IMR-90 (cell line): ENCODE results near the gene USP14. TPM values are rescaled to one million over a fixed set of nuclear protein-coding genes. Genes with fewer than 3 reads are reported as not detected.

Experiments
- ATAC-seq: fragments of 200-7000 bp; cut with Tn5 transposase; 2 replicates; pipeline ENCODE4 v1.9.1; 2020; ENCODE audit warnings: low read depth, mild to moderate bottlenecking, moderate library complexity
- BruUV-seq: library from RNA; stranded (reverse); fragments of 400-500 nt; replicated peaks from 2 replicates; lab custom pipeline; 2021; lab: Mats Ljungman, UMichigan
- CTCF ChIA-PET: fragments of 300-600 bp; formaldehyde crosslinking; extraction: SDS; loops from one replicate; lab custom pipeline; 2021; ENCODE audit warnings: antibody characterized with exemption; lab: Yijun Ruan, JAX
- POLR2A ChIA-PET: fragments of 300-600 bp; sonication (Branson Sonifier 250); formaldehyde crosslinking; loops from one replicate; lab custom pipeline; 2022; ENCODE audit warnings: antibody characterized with exemption; ENCODE audit not compliant: unreplicated experiment; lab: Charles Lee
- DNase-seq: peaks from one replicate; pipeline ENCODE4 v3.0.0; 2013
- H2AFZ ChIP-seq: replicated peaks from 2 replicates; pipeline ENCODE3; 2013; ENCODE audit warnings: low read length, mild to moderate bottlenecking; ENCODE audit not compliant: poor library complexity
- H2AK5ac ChIP-seq: 2 replicates; pipeline ENCODE4 v1.6.1; 2013; ENCODE audit warnings: low read depth, low read length, inconsistent platforms
- H2AK9ac ChIP-seq: replicated peaks from 2 replicates; pipeline ENCODE3; 2013; ENCODE audit warnings: mild to moderate bottlenecking, low read depth, low read length, moderate library complexity; ENCODE audit not compliant: poor library complexity
- H2BK120ac ChIP-seq: 2 replicates; pipeline ENCODE4 v1.6.1; 2013; ENCODE audit warnings: low read depth, low read length, inconsistent platforms
- H2BK15ac ChIP-seq: 3 replicates; pipeline ENCODE4 v1.6.1; 2013; ENCODE audit warnings: low read depth, low read length, inconsistent platforms
- H2BK20ac ChIP-seq: 2 replicates; pipeline ENCODE4 v1.6.1; 2013; ENCODE audit warnings: low read depth, mild to moderate bottlenecking, inconsistent platforms, low read length, moderate library complexity
- H2BK5ac ChIP-seq: 2 replicates; pipeline ENCODE4 v1.6.1; 2013; ENCODE audit warnings: mild to moderate bottlenecking, low read depth, low read length, inconsistent platforms; ENCODE audit not compliant: poor library complexity, severe bottlenecking
- H3K14ac ChIP-seq: replicated peaks from 2 replicates; pipeline ENCODE4 v1.6.1; 2013; ENCODE audit warnings: low read depth, low read length, inconsistent platforms
- H3K18ac ChIP-seq: 2 replicates; pipeline ENCODE4 v1.6.1; 2013; ENCODE audit warnings: low read depth, low read length, control low read depth
- H3K23ac ChIP-seq: 2 replicates; pipeline ENCODE4 v1.6.1; 2013; ENCODE audit warnings: low read depth, low read length, inconsistent platforms
- H3K27ac ChIP-seq: 2 replicates; pipeline ENCODE4 v1.5.1; 2013; ENCODE audit warnings: mild to moderate bottlenecking, control low read depth, low read length; ENCODE audit not compliant: insufficient read depth
- H3K27me3 ChIP-seq: 2 replicates; pipeline ENCODE4 v1.6.1; 2013; ENCODE audit warnings: low read length; ENCODE audit not compliant: control insufficient read depth, insufficient read depth
- H3K36me3 ChIP-seq: 2 replicates; pipeline ENCODE4 v1.6.1; 2013; ENCODE audit warnings: low read length, mixed read lengths; ENCODE audit not compliant: control insufficient read depth, insufficient read depth
- H3K4ac ChIP-seq: 2 replicates; pipeline ENCODE4 v1.6.1; 2013; ENCODE audit warnings: low read depth, low read length, inconsistent platforms
- H3K4me1 ChIP-seq: 2 replicates; pipeline ENCODE4 v1.6.1; 2013; ENCODE audit warnings: low read length, mixed read lengths; ENCODE audit not compliant: control insufficient read depth, insufficient read depth
- H3K4me2 ChIP-seq: 2 replicates; pipeline ENCODE4 v1.6.1; 2013; ENCODE audit warnings: low read depth, mild to moderate bottlenecking, control low read depth, low read length, moderate library complexity
- H3K4me3 ChIP-seq: 2 replicates; pipeline ENCODE4 v1.5.1; 2013; ENCODE audit warnings: low read depth, mild to moderate bottlenecking, control low read depth, low read length, moderate library complexity; ENCODE audit not compliant: insufficient read depth
- H3K56ac ChIP-seq: 2 replicates; pipeline ENCODE4 v1.6.1; 2013; ENCODE audit warnings: low read length, inconsistent platforms; ENCODE audit not compliant: insufficient read depth; ENCODE audit errors: extremely low read depth
- H3K79me1 ChIP-seq, 2 experiments: 2 replicates each; pipeline ENCODE4 v1.6.1; 2013; ENCODE audit warnings: low read length in 2 of 2, inconsistent platforms in 1 of 2, low read depth in 1 of 2
- H3K9ac ChIP-seq: 2 replicates; pipeline ENCODE4 v1.6.1; 2013; ENCODE audit warnings: low read depth, low read length, control low read depth
- H3K9me1 ChIP-seq: 2 replicates; pipeline ENCODE4 v1.6.1; 2013; ENCODE audit warnings: low read length, inconsistent platforms; ENCODE audit not compliant: insufficient read depth
- H3K9me3 ChIP-seq: 2 replicates; pipeline ENCODE4 v1.6.1; 2013; ENCODE audit warnings: low read length; ENCODE audit not compliant: control insufficient read depth, insufficient read depth
- H4K20me1 ChIP-seq: 2 replicates; pipeline ENCODE4 v1.6.1; 2013; ENCODE audit warnings: low read length, inconsistent platforms; ENCODE audit not compliant: insufficient read depth
- H4K5ac ChIP-seq: 2 replicates; pipeline ENCODE4 v1.6.1; 2013; ENCODE audit warnings: mild to moderate bottlenecking, low read depth, low read length, control low read depth
- H4K8ac ChIP-seq, 2 experiments: 2 replicates each; pipeline ENCODE4 v1.6.1; 2013; ENCODE audit warnings: low read depth in 2 of 2, low read length in 2 of 2, control low read depth in 1 of 2, inconsistent platforms in 1 of 2
- H4K91ac ChIP-seq: 2 replicates; pipeline ENCODE4 v1.6.1; 2013; ENCODE audit warnings: low read depth, low read length, inconsistent platforms; ENCODE audit not compliant: insufficient read depth
- BHLHE40 ChIP-seq: fragments of 150-350 bp; IDR thresholded peaks from 2 replicates; pipeline ENCODE4 v1.6.1; 2016; ENCODE audit warnings: mild to moderate bottlenecking, low read depth, low read length
- CEBPB ChIP-seq: IDR thresholded peaks from 2 replicates; pipeline ENCODE4 v1.6.1; 2012; ENCODE audit warnings: low read depth, low read length, improper control_type of control experiment
- MAFK ChIP-seq: IDR thresholded peaks from 2 replicates; pipeline ENCODE4 v1.6.1; 2012; ENCODE audit warnings: low read depth, low read length, improper control_type of control experiment
- MAZ ChIP-seq: IDR thresholded peaks from 2 replicates; pipeline ENCODE4 v1.6.1; 2012; ENCODE audit warnings: low read depth, mild to moderate bottlenecking, low read length, improper control_type of control experiment, moderate library complexity, borderline replicate concordance
- MXI1 ChIP-seq: IDR thresholded peaks from 2 replicates; pipeline ENCODE4 v1.6.1; 2012; ENCODE audit warnings: low read depth, mild to moderate bottlenecking, low read length, moderate library complexity, borderline replicate concordance
- POLR2A ChIP-seq: IDR thresholded peaks from 2 replicates; pipeline ENCODE4 v1.6.1; 2012; ENCODE audit warnings: mild to moderate bottlenecking, low read depth, low read length
- RAD21 ChIP-seq: IDR thresholded peaks from 2 replicates; pipeline ENCODE4 v1.6.1; 2012; ENCODE audit warnings: low read length, improper control_type of control experiment
- RCOR1 ChIP-seq: IDR thresholded peaks from 2 replicates; pipeline ENCODE4 v1.6.1; 2012; ENCODE audit warnings: mild to moderate bottlenecking, low read length, improper control_type of control experiment; ENCODE audit not compliant: insufficient replicate concordance
- SMC3 ChIP-seq: fragments of 150-350 bp; IDR thresholded peaks from 2 replicates; pipeline ENCODE4 v1.6.1; 2016; ENCODE audit warnings: low read depth, mild to moderate bottlenecking, antibody characterized with exemption, low read length, moderate library complexity
- WGBS, 2 experiments: methylation state at CpG; one replicate each; pipeline versions ENCODE4 v1.1.5 to v1.1.7; 2013; ENCODE audit warnings: missing lambda C conversion rate in 2 of 2; ENCODE audit not compliant: insufficient read length in 1 of 2; ENCODE audit errors: extremely low coverage in 2 of 2; 5-methylcytosine and 5-hydroxymethylcytosine counted together
- dilution Hi-C: fragments of 300-500 bp; cut with HindIII; formaldehyde crosslinking; loops from one replicate; pipeline ENCODE4 v1.14.3; 2018; ENCODE audit warnings: low sequenced_read_pairs; ENCODE audit not compliant: unreplicated experiment
- in situ Hi-C: fragments of 300-500 bp; cut with MboI; formaldehyde crosslinking; loops from 3 replicates; pipeline ENCODE4 v1.14.3; 2019; ENCODE audit warnings: low sequenced_read_pairs, inconsistent platforms, mixed read lengths
- intact Hi-C: fragments of 100-400 bp; cut with micrococcal nuclease; formaldehyde crosslinking; loops from 2 replicates; pipeline ENCODE4 v1.10.0; 2022
- polyA plus RNA-seq, 3 experiments: library from polyadenylated mRNA; depleted of rRNA; stranded (reverse); fragments of >200 nt; gene quantifications; 2 replicates each; pipeline ENCODE4 v1.2.3, GENCODE V29; 2012; ENCODE audit warnings: low replicate concordance in 1 of 3
- total RNA-seq: library from RNA; depleted of rRNA; stranded (reverse); fragments of >200 nt; gene quantifications from 2 replicates; pipeline ENCODE4 v1.2.3, GENCODE V29; 2012
- TF ChIP-seq, protein P1 (sequence below): fragments of 150-350 bp; IDR thresholded peaks from 2 replicates; pipeline ENCODE4 v1.6.1; 2017; ENCODE audit warnings: mild to moderate bottlenecking, antibody characterized with exemption, low read length, low read depth

USP14 gene
- total and polyA plus RNA-seq, 2 of the 4 experiments (the other 2 are of a cell fraction), result 11.5 to 32.4 TPM

DNA sequence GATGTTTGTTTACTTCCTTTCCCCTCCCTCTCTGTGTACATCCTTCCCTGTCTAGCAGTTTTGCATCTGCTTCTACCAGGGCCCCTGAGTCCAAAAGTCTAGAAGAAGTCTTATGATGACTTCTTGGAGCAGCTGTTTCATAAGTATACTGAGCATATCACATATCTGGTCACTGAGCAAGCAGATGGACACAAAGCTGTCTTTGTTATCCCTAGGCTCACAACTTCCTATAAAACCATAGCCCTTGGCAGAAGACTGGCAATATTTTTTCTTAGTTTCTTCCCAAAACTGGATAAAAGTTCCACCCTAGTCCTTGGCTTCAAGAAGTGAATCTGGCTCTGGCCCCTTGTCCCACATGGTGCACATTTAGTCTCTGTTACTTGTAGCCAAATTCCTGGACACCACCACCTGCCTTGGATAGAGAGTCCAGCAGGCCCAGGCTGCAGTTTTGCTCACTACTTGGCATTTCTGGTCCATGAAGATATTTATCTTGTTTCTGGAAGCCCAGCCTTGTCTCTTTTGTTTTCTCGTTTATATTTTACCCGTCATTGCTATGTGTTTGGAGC lies 87.0 kb downstream of the USP14 start:
- no peaks in the 10 kb centered on the region for H4K20me1 ChIP-seq
- no peak overlapping the region for H2AFZ ChIP-seq
- H2BK20ac ChIP-seq, result no peak overlapping the region
- ATAC-seq (no peak), DNase-seq (peak; percentile 45)
- H3K27me3 ChIP-seq, result no peaks in the 10 kb centered on the region
- dilution Hi-C loops, result no loop called here
- ChIA-PET CTCF (no interaction called here), POLR2A (no interaction called here)
- no peak overlapping the region for H3K4ac ChIP-seq
- no peak overlapping the region for H2AK5ac ChIP-seq
- no peak overlapping the region for H4K5ac ChIP-seq
- no peak overlapping the region for H3K56ac ChIP-seq
- H2BK15ac ChIP-seq, result no peak overlapping the region
- H2BK5ac ChIP-seq, result no peak overlapping the region
- peaks cover 3% of the 10 kb centered on the region; the same call in 1 of the 2 replicates for H3K9me1 ChIP-seq
- no peak overlapping the region for H3K18ac ChIP-seq
- H4K91ac ChIP-seq, result no peak overlapping the region
- H3K4me1 ChIP-seq, result no peaks in the 10 kb centered on the region
- no CpG with 5 or more reads among the region's 2 CpGs for WGBS, 2 experiments
- H3K4me3 ChIP-seq, result no peak overlapping the region
- in situ Hi-C loops, result no loop called here
- no peak overlapping the region for H3K9ac ChIP-seq
- H3K23ac ChIP-seq, result no peak overlapping the region
- no peak overlapping the region for H3K4me2 ChIP-seq
- TF ChIP-seq MAZ (no peak), RCOR1 (no peak), CEBPB (no peak), MXI1 (no peak), SMC3 (no peak), POLR2A (no peak), RAD21 (no peak), BHLHE40 (no peak), MAFK (no peak)
- TF ChIP-seq, protein P1, sequence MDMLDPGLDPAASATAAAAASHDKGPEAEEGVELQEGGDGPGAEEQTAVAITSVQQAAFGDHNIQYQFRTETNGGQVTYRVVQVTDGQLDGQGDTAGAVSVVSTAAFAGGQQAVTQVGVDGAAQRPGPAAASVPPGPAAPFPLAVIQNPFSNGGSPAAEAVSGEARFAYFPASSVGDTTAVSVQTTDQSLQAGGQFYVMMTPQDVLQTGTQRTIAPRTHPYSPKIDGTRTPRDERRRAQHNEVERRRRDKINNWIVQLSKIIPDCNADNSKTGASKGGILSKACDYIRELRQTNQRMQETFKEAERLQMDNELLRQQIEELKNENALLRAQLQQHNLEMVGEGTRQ, result no peak
- BruUV-seq, result no TSS peak
- no peak overlapping the region; a peak in 1 of 4 replicates for H4K8ac ChIP-seq
- no peak overlapping the region for H2AK9ac ChIP-seq
- H3K79me1 ChIP-seq, result peaks cover 0 to 2% of the 10 kb centered on the region in 2 experiments; a peak in 1 of 4 replicates
- H3K14ac ChIP-seq, result no peak overlapping the region
- H2BK120ac ChIP-seq, result no peak overlapping the region
- H3K36me3 ChIP-seq, result peaks cover 12% of the 10 kb centered on the region
- H3K9me3 ChIP-seq, result no peaks in the 10 kb centered on the region
- intact Hi-C loops, result loop anchor here (2.0 kb wide), 1 partner anchor 15 kb away; no protein-coding TSS in a partner anchor
- H3K27ac ChIP-seq, result no peak overlapping the region
